Measurements from ENCODE around the gene AFAP1.

DNA sequence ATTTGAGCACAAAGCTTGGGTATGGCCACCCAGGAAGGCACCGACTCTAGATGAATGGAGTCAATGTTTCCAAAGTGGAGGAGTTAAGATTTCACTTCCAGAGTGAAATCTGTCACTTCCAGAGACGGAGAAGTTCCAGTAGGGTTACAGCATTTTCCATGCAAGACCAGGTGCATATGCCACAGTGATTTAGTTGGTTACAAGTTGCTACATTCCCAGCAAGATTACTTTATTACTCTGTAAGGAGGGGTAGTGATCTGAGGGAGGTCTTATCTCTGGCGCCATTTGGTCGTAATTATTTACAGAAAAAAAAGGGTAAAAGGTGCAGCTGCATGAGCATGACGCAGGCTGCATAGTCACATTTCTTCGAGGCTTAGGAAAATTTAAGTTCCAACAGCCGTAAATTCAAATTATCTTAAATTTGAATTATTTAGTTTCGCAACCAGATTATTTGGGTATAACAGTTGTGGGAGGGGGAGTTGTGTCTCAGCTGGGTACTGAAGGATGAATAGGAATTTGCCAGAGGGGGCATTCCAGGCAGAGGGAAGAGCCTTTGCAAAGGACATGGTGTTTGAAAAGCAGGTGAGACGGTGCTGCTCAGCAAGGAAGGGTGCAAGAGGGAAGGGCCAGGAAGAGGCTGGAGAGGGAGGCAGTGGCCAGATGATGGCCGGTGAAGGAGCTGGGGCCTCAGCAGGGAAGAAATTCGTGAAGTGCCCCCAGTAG is 17.4 kb upstream of the AFAP1 start:
- TF ChIP-seq, protein P1, sequence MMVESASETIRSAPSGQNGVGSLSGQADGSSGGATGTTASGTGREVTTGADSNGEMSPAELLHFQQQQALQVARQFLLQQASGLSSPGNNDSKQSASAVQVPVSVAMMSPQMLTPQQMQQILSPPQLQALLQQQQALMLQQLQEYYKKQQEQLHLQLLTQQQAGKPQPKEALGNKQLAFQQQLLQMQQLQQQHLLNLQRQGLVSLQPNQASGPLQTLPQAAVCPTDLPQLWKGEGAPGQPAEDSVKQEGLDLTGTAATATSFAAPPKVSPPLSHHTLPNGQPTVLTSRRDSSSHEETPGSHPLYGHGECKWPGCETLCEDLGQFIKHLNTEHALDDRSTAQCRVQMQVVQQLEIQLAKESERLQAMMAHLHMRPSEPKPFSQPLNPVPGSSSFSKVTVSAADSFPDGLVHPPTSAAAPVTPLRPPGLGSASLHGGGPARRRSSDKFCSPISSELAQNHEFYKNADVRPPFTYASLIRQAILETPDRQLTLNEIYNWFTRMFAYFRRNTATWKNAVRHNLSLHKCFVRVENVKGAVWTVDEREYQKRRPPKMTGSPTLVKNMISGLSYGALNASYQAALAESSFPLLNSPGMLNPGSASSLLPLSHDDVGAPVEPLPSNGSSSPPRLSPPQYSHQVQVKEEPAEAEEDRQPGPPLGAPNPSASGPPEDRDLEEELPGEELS (CRISPR knock-in tag; IDR thresholded peaks at IDR 0.05) = no peak
- TF ChIP-seq JUN (CRISPR knock-in tag; IDR thresholded peaks at IDR 0.05) (no peak), ETV6 (CRISPR knock-in tag; IDR thresholded peaks at IDR 0.05) (no peak), CBFB (CRISPR knock-in tag; IDR thresholded peaks at IDR 0.05; ENCODE audit: low read depth) (no peak), NR2C2 (CRISPR knock-in tag; IDR thresholded peaks at IDR 0.05) (no peak)
- TF ChIP-seq, protein P2, sequence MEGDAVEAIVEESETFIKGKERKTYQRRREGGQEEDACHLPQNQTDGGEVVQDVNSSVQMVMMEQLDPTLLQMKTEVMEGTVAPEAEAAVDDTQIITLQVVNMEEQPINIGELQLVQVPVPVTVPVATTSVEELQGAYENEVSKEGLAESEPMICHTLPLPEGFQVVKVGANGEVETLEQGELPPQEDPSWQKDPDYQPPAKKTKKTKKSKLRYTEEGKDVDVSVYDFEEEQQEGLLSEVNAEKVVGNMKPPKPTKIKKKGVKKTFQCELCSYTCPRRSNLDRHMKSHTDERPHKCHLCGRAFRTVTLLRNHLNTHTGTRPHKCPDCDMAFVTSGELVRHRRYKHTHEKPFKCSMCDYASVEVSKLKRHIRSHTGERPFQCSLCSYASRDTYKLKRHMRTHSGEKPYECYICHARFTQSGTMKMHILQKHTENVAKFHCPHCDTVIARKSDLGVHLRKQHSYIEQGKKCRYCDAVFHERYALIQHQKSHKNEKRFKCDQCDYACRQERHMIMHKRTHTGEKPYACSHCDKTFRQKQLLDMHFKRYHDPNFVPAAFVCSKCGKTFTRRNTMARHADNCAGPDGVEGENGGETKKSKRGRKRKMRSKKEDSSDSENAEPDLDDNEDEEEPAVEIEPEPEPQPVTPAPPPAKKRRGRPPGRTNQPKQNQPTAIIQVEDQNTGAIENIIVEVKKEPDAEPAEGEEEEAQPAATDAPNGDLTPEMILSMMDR (IDR thresholded peaks at IDR 0.05) = no peak
